KMS-11 (cell line): ENCODE measurements around the gene XAB2.
A peak's percentile ranks its signal among the peaks of the same experiment; 100 is the strongest.

Experiments
- H2AFZ ChIP-seq: fragments of 200-600 bp; sonication (generic); 2 replicates; pipeline ENCODE4 v1.6.1; 2016; ENCODE audit warnings: antibody characterized with exemption, mixed run types, low read depth
- H3K27ac ChIP-seq: fragments of 200-600 bp; sonication (generic); 2 replicates; pipeline ENCODE4 v1.6.1; 2016; ENCODE audit warnings: mild to moderate bottlenecking, mixed run types
- H3K27me3 ChIP-seq: fragments of 200-600 bp; sonication (generic); 2 replicates; pipeline ENCODE4 v1.6.1; 2017; ENCODE audit warnings: mild to moderate bottlenecking, low read depth, mixed run types, moderate library complexity; ENCODE audit not compliant: insufficient read depth
- H3K36me3 ChIP-seq: fragments of 200-600 bp; sonication (generic); 2 replicates; pipeline ENCODE4 v1.6.1; 2017; ENCODE audit warnings: mild to moderate bottlenecking, mixed run types; ENCODE audit not compliant: insufficient read depth
- H3K4me1 ChIP-seq: fragments of 200-600 bp; sonication (generic); 2 replicates; pipeline ENCODE4 v1.6.1; 2016; ENCODE audit warnings: mild to moderate bottlenecking, low read depth, mixed run types; ENCODE audit not compliant: poor library complexity, severe bottlenecking
- H3K4me2 ChIP-seq: fragments of 200-600 bp; sonication (generic); 2 replicates; pipeline ENCODE4 v1.7.0; 2016; ENCODE audit warnings: mild to moderate bottlenecking, mixed run types
- H3K4me3 ChIP-seq: fragments of 200-600 bp; sonication (generic); IDR thresholded peaks from 2 replicates; pipeline ENCODE4 v1.6.1; 2017; ENCODE audit warnings: low read depth, low read length, mixed read lengths; ENCODE audit not compliant: insufficient read depth
- H3K79me2 ChIP-seq: fragments of 200-600 bp; sonication (generic); 2 replicates; pipeline ENCODE4 v1.6.1; 2016; ENCODE audit warnings: low read depth, mixed run types; ENCODE audit not compliant: insufficient read depth
- H3K9ac ChIP-seq: fragments of 200-600 bp; sonication (generic); 2 replicates; pipeline ENCODE4 v1.6.1; 2016; ENCODE audit warnings: mild to moderate bottlenecking, mixed run types
- H4K20me1 ChIP-seq: fragments of 200-600 bp; sonication (generic); 2 replicates; pipeline ENCODE4 v1.6.1; 2016; ENCODE audit warnings: mild to moderate bottlenecking, mixed run types; ENCODE audit not compliant: insufficient read depth
- TF ChIP-seq, protein P1 (sequence below): fragments of 200-600 bp; sonication (generic); conservative IDR thresholded peaks from 2 replicates; pipeline ENCODE4 v1.6.1; 2017; ENCODE audit warnings: low read depth, mild to moderate bottlenecking, antibody characterized with exemption, low read length, moderate library complexity, mixed read lengths

XAB2 gene

DNA sequence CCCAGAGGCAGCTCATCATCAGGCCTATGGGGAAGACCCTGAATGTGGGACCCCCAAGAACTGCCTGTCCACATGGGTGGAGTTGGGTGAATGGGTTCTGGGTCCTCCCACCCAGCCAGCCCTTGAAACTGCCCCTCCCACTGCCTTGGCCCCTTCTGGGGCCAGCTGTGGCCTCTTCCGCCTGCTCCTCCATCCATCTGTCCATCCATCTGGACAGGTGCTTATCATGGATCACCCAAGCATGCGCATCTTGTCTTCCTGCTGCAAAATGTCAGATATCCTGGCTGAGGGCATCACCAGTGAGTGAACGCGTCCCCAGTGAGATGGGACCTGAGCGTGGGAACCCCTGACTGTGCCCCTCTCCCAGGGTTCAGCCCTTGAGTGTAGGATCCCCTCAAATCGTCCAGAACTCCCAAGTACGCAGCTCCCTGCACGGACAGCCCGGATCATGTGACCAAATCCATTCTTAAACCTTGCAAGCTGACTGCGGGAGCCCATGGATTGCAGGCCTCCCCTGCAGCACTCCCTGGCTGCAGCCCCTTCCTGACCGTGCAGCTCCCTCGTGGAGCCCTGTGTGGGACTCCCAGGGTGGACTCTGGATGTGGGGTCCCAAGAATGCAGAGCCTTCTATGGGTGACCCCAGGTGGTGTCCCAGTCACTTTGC lies 9.6 kb upstream of the XAB2 start:
- no peaks in the 10 kb centered on the region for H3K27me3 ChIP-seq
- peaks cover 4% of the 10 kb centered on the region for H3K4me1 ChIP-seq
- H3K4me2 ChIP-seq: no peak overlapping the region
- no peaks in the 10 kb centered on the region for H4K20me1 ChIP-seq
- no peak overlapping the region for H3K4me3 ChIP-seq
- H3K27ac ChIP-seq: no peak overlapping the region
- H3K36me3 ChIP-seq: no peaks in the 10 kb centered on the region
- no peaks in the 10 kb centered on the region for H3K79me2 ChIP-seq
- no peak overlapping the region for H3K9ac ChIP-seq
- H2AFZ ChIP-seq: no peak overlapping the region
- TF ChIP-seq, protein P1, sequence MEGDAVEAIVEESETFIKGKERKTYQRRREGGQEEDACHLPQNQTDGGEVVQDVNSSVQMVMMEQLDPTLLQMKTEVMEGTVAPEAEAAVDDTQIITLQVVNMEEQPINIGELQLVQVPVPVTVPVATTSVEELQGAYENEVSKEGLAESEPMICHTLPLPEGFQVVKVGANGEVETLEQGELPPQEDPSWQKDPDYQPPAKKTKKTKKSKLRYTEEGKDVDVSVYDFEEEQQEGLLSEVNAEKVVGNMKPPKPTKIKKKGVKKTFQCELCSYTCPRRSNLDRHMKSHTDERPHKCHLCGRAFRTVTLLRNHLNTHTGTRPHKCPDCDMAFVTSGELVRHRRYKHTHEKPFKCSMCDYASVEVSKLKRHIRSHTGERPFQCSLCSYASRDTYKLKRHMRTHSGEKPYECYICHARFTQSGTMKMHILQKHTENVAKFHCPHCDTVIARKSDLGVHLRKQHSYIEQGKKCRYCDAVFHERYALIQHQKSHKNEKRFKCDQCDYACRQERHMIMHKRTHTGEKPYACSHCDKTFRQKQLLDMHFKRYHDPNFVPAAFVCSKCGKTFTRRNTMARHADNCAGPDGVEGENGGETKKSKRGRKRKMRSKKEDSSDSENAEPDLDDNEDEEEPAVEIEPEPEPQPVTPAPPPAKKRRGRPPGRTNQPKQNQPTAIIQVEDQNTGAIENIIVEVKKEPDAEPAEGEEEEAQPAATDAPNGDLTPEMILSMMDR: no peak

GRCh38 chr19:7637374-7638256 lies 8.3 kb upstream of the XAB2 start:
- H3K4me2 ChIP-seq: peak overlapping the region; percentile 68
- H2AFZ ChIP-seq: peak overlapping the region; percentile 78; the same call in 1 of the 2 replicates

GRCh38 chr19:7636691-7637373 lies 7.5 kb upstream of the XAB2 start, which contains the start of gene STXBP2:
TSS of gene STXBP2 (plus strand) at chr19:7637110. CDS start at chr19:7637150, 40 bp downstream.
- Histone ChIP-seq H3K27me3 (no peaks in the 10 kb centered on the region), H3K4me3 (no peak within 1 kb of the TSS), H3K4me1 (peaks cover 4% of the 10 kb centered on the region), H4K20me1 (no peaks in the 10 kb centered on the region), H3K9ac (peak within 1 kb of the TSS; percentile 61; the same call in 1 of the 2 replicates), H3K4me2 (peak within 1 kb of the TSS; percentile 68), H2AFZ (peak within 1 kb of the TSS; percentile 78), H3K36me3 (no peaks in the 10 kb centered on the region), H3K27ac (no peak within 1 kb of the TSS), H3K79me2 (no peaks in the 10 kb centered on the region)
- TF ChIP-seq, protein P1: no peak

More at GRCh38 chr19:7637374-7638256, 8.3 kb upstream of the XAB2 start:
- Histone ChIP-seq H3K79me2 (no peaks in the 10 kb centered on the region), H4K20me1 (no peaks in the 10 kb centered on the region), H3K27ac (no peak overlapping the region), H3K36me3 (no peaks in the 10 kb centered on the region), H3K27me3 (no peaks in the 10 kb centered on the region), H3K9ac (peak overlapping the region; percentile 61; the same call in 1 of the 2 replicates), H3K4me3 (no peak overlapping the region), H3K4me1 (peaks cover 4% of the 10 kb centered on the region)
- TF ChIP-seq, protein P1: no peak

GRCh38 chr19:7636317-7636690 lies 7.0 kb upstream of the XAB2 start:
- no peaks in the 10 kb centered on the region for H3K36me3 ChIP-seq
- H3K4me3 ChIP-seq: no peak overlapping the region
- peak overlapping the region; percentile 50 for H3K4me2 ChIP-seq
- H4K20me1 ChIP-seq: no peaks in the 10 kb centered on the region
- H3K27ac ChIP-seq: no peak overlapping the region
- peaks cover 4% of the 10 kb centered on the region for H3K4me1 ChIP-seq
- peak overlapping the region; percentile 78 for H2AFZ ChIP-seq
- no peak overlapping the region for H3K9ac ChIP-seq
- TF ChIP-seq, protein P1: no peak
- H3K79me2 ChIP-seq: no peaks in the 10 kb centered on the region
- H3K27me3 ChIP-seq: no peaks in the 10 kb centered on the region
